Ovary (tissue), 9 donors: ENCODE results near the gene HSPH1. TPM values are rescaled to one million over a fixed set of nuclear protein-coding genes. Genes with fewer than 3 reads are reported as not detected.
A peak's percentile ranks its signal among the peaks of the same experiment; 100 is the strongest.

ENCODE experiments used
- DNase-seq, 5 donors: peaks; one replicate each; pipeline ENCODE4 v3.0.0-alpha.2; 2019 to 2020
- H3K27ac ChIP-seq, 2 donors: fragments of 200-600 bp; one replicate each; pipeline versions ENCODE4 v1.5.1 to v1.8.0; 2019 to 2022
- H3K27me3 ChIP-seq: fragments of 200-600 bp; one replicate; pipeline ENCODE4 v1.8.0; 2022
- H3K36me3 ChIP-seq: fragments of 200-600 bp; sonication (generic); one replicate; pipeline ENCODE4 v1.5.1; 2019
- H3K4me1 ChIP-seq: one replicate; pipeline ENCODE4 v1.8.1; 2013; ENCODE audit warnings: mild to moderate bottlenecking, moderate library complexity; ENCODE audit not compliant: insufficient read depth
- H3K4me3 ChIP-seq: fragments of 200-600 bp; sonication (generic); one replicate; pipeline ENCODE4 v1.5.1; 2017
- H3K9me3 ChIP-seq, 2 donors: fragments of 200-600 bp in 1 of 2; sonication (generic) in 1 of 2; one replicate each; pipeline versions ENCODE4 v1.5.1 to v1.8.1; 2013 to 2019; ENCODE audit warnings: mild to moderate bottlenecking in 1 of 2, moderate library complexity in 1 of 2
- CTCF ChIP-seq, 3 donors: fragments of 450-650 bp in 2 of 3; fragments of 200-600 bp in 1 of 3; IDR thresholded peaks; one replicate each; pipeline versions ENCODE4 v1.5.1 to v1.8.0; 2016 to 2022; ENCODE audit warnings: antibody characterized with exemption in 3 of 3, mild to moderate bottlenecking in 1 of 3
- EP300 ChIP-seq: sonication (generic); formaldehyde crosslinking; IDR thresholded peaks from one replicate; pipeline ENCODE4 v1.6.1; 2017; ENCODE audit warnings: antibody characterized with exemption
- POLR2A ChIP-seq: fragments of 450-650 bp; IDR thresholded peaks from one replicate; pipeline ENCODE4 v1.6.1; 2017; ENCODE audit warnings: antibody characterized with exemption, mild to moderate bottlenecking, moderate library complexity
- WGBS, 3 donors: extraction: QIAGEN DNeasy Blood & Tissue Kit in 1 of 3; methylation state at CpG; one replicate each; pipeline versions ENCODE4 v1.1.5 to v1.1.7; 2013 to 2017; 5-methylcytosine and 5-hydroxymethylcytosine counted together
- intact Hi-C, 4 donors: fragments of 100-400 bp; cut with DNase I; formaldehyde crosslinking; loops; one replicate each; pipeline versions ENCODE4 v1.11.0 to v1.15.1; 2022 to 2023
- polyA plus RNA-seq, 2 donors: library from polyadenylated mRNA; stranded (reverse); fragments of 200-250 nt in 1 of 2; fragments of 350-450 nt in 1 of 2; fragmentation: Illumina TruSeq in 1 of 2; extraction: RNeasy Lipid Tissue Mini Kit (QIAGEN cat#74804) in 1 of 2; gene quantifications; one replicate each; pipeline ENCODE4 v1.2.3, GENCODE V29; 2013 to 2014
- total RNA-seq, 7 donors: library from RNA; depleted of rRNA in 2 of 7; stranded (reverse); fragments of >200 nt in 2 of 7; fragmentation: NEBNext Ultra II Directional in 3 of 7; extraction: Animal tissue kit (Norgen Biotek cat#: 25700) in 3 of 7; gene quantifications; one replicate each; pipeline versions ENCODE4 v1.1.0 to v1.2.4, GENCODE V29; 2016 to 2023
- donor health status: DM: no; HTN: no; CAD: no; lungs with moderate emphysema.
- donor health status: DM: no; HTN: no; CAD: no.
- donor health status: Bipolar disorder and iron deficiency.
- donor health status: DM: yes; HTN: yes; CAD: no.
- donor health status: DM: no; HTN: no; CAD: no.
- donor health status: DM: yes; HTN: yes; CAD: no.

HSPH1 gene
- total and polyA plus RNA-seq, 9 donors, result 16.0 to 93.2 (median 52.7) TPM

- Histone ChIP-seq H3K27me3 (no peaks in the 10 kb centered on the region), H3K4me3 (peak overlapping the region; percentile 65), H3K27ac (peak overlapping the region; percentile 59 to 100), H3K36me3 (no peaks in the 10 kb centered on the region), H3K9me3 (no peaks in the 10 kb centered on the region), H3K4me1 (peaks cover 2% of the 10 kb centered on the region)
- peak; percentile 94 to 96 (median 95) for DNase-seq
- intact Hi-C loops, result no loop called here
- peak; percentile 52 for TF ChIP-seq POLR2A
- TF ChIP-seq CTCF (IDR thresholded peaks at IDR 0.05), result no peak
- no peak for TF ChIP-seq EP300
- WGBS, 3 donors, result 0% methylated on average over 32 to 34 of the region's 34 CpGs
These were observed 676 bp upstream of the HSPH1 start for GRCh38 chr13:31162151-31163008.

- no peaks in the 10 kb centered on the region for H3K27me3 ChIP-seq
- intact Hi-C loops, result no loop called here
- no peak for TF ChIP-seq POLR2A
- TF ChIP-seq EP300, result no peak
- no peak for TF ChIP-seq CTCF (IDR thresholded peaks at IDR 0.05)
- H3K4me1 ChIP-seq, result peaks cover 2% of the 10 kb centered on the region
- 0 to 1% (median 0%) methylated on average over 51 of the region's 51 CpGs for WGBS, 3 donors
- H3K4me3 ChIP-seq, result peak overlapping the region; percentile 65
- no peaks in the 10 kb centered on the region for H3K9me3 ChIP-seq
- H3K27ac ChIP-seq, result peak overlapping the region; percentile 76 to 100
- peak; percentile 34 to 70 (median 51) for DNase-seq
- no peaks in the 10 kb centered on the region for H3K36me3 ChIP-seq
These were observed 697 bp downstream of the HSPH1 start for GRCh38 chr13:31160857-31161556.

DNA sequence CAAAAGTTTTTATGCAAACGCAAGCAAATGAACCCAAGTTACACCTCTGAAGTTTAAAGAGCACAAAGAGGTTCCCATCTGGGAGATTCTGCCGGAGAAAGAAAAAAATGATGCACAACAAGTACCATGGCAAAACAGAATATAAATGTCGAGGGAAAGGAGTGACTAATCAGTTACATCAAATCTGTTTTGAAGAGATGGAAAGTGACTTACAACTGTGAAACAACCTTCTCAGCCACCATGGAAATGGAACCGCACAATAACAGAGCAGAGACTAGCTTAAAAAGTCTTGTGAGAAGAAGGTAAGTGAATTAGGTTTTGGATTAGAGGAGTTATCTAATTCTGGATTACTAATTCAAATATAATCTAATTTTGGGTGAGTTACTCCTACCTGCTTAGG lies 2.4 kb downstream of the HSPH1 start:
- Histone ChIP-seq H3K27me3 (no peaks in the 10 kb centered on the region), H3K27ac (no peak overlapping the region), H3K36me3 (no peaks in the 10 kb centered on the region), H3K4me3 (no peak overlapping the region), H3K4me1 (peaks cover 2% of the 10 kb centered on the region), H3K9me3 (no peaks in the 10 kb centered on the region)
- no peak for TF ChIP-seq CTCF (IDR thresholded peaks at IDR 0.05)
- no peak for TF ChIP-seq POLR2A
- TF ChIP-seq EP300, result no peak
- intact Hi-C loops, result no loop called here
- DNase-seq, result no peak
- WGBS, 3 donors, result 73 to 75% (median 75%) methylated on average over 4 of the region's 4 CpGs

GRCh38 chr13:31154939-31155338 lies 6.8 kb downstream of the HSPH1 start:
- no peak for TF ChIP-seq CTCF (IDR thresholded peaks at IDR 0.05)
- no peak for TF ChIP-seq EP300
- TF ChIP-seq POLR2A, result no peak
- Histone ChIP-seq H3K36me3 (no peaks in the 10 kb centered on the region), H3K4me1 (peaks cover 2% of the 10 kb centered on the region), H3K27me3 (no peaks in the 10 kb centered on the region), H3K27ac (no peak overlapping the region), H3K4me3 (no peak overlapping the region), H3K9me3 (no peaks in the 10 kb centered on the region)
- 94 to 97% (median 97%) methylated on average over 2 of the region's 2 CpGs for WGBS, 3 donors
- intact Hi-C loops, result no loop called here
- DNase-seq, result no peak
